ENCODE results near the gene YIF1A.
"Not testable (repeated sequence)": the region's sequence is repeated elsewhere in the genome, so short reads cannot be mapped to it uniquely, and the experiment has no call there.

Gene YIF1A

GRCh38 chr11:66311470-66311964 lies 22.6 kb upstream of the YIF1A start:
- DNase-seq: no peak

GRCh38 chr11:66310803-66311440 lies 22.0 kb upstream of the YIF1A start:
- DNase-seq: not testable (repeated sequence)

- DNase-seq: no peak
Observed at GRCh38 chr11:66310324-66310723, 21.4 kb upstream of the YIF1A start.

GRCh38 chr11:66309475-66309874 lies 20.5 kb upstream of the YIF1A start:
- DNase-seq: no peak

DNA sequence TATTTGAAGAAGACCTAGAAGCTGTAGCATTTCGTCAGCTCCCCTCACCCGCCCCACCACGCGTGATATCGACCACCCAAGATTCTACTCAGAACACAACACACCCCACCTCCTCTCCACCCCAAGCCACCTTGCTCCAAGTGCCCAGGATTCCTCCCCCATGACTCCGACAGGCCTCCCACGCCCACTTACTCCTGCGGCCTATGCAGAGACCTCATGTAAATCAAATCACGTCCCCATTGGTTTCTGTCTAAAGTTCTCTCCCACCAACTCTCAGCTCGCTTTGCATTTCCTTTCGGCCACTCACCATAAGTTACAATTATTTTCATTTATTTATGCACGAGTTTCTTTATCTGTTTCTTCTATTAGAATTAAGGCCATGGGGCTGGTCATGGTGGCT lies 13.7 kb upstream of the YIF1A start:
- DNase-seq: no peak

- DNase-seq: no peak
Observed at GRCh38 chr11:66299186-66299585, 10.2 kb upstream of the YIF1A start.

- DNase-seq: no peak
Observed at GRCh38 chr11:66297610-66298009, 8.7 kb upstream of the YIF1A start.

GRCh38 chr11:66294626-66295620 lies 6.0 kb upstream of the YIF1A start:
- no peak for DNase-seq

- DNase-seq: no peak
Observed at GRCh38 chr11:66293777-66294625, 5.1 kb upstream of the YIF1A start.

DNA sequence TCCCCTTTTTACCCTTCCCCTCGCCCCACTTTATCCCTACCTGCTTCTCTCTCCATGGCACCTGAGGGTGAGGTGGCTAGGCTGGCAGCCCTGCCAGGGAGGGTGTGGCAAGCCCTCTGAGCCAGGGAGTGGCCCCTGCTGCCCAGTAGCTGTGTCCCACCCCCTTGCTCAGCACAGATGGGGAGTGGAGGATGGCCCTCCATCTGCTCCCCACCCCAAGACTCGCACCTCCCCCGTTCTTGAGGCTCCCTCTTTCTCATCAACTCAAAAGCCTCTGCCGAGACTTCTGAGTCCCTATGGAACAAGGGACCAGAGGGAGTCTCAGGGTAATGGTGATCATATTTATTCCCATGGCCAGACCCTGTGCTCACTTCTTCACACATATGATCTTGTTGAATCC lies 4.4 kb upstream of the YIF1A start:
- no peak for DNase-seq

DNA sequence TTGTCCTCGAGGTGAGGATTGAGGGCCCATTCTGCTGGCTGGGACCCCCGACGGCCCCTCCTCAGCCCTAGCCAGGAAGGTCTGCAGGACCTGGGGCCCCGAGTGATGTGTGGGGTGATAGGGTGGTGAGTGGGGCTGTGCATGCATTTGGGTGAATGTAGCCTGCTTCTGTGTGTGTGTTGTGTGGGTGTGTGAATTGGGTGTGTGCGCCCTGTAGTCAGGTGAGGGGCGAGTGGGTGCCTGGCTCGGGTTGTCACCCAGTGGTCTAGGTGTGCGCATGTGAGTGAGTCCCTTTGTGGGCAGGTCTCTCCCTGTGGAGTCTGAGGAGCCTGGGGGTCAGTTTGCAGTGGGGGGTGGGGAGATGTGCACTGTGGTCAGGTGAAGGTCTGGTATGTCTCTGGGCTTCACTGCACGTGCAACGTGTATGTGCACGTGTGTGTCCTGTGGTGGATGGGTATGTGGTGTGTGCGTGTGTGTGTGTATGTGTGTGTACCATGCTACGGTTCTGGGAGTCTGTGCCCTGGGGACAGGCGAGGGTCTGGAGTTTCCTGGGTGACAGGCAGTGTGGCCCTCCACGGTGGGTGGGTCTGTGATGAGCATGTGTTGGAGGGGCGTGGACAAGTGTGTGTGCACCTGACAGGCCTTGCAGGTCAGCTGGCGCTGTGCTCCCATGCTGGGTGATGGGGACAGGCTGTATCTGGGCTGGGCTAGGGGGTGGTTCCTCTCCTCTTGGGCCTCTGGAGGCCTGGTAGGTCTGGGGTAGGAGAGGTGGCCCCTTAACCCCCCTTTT lies 3.8 kb upstream of the YIF1A start:
- DNase-seq: no peak

- DNase-seq: no peak
Observed at GRCh38 chr11:66291706-66292542, 3.0 kb upstream of the YIF1A start, which contains the start of gene TMEM151A. Gene TMEM151A (plus strand): TSS chr11:66291894. CDS start chr11:66292014, 120 bp downstream.

- DNase-seq: no peak
Observed at GRCh38 chr11:66291303-66291705, 2.4 kb upstream of the YIF1A start.

- DNase-seq: no peak
Observed at GRCh38 chr11:66290330-66290621, 1.3 kb upstream of the YIF1A start.

DNA sequence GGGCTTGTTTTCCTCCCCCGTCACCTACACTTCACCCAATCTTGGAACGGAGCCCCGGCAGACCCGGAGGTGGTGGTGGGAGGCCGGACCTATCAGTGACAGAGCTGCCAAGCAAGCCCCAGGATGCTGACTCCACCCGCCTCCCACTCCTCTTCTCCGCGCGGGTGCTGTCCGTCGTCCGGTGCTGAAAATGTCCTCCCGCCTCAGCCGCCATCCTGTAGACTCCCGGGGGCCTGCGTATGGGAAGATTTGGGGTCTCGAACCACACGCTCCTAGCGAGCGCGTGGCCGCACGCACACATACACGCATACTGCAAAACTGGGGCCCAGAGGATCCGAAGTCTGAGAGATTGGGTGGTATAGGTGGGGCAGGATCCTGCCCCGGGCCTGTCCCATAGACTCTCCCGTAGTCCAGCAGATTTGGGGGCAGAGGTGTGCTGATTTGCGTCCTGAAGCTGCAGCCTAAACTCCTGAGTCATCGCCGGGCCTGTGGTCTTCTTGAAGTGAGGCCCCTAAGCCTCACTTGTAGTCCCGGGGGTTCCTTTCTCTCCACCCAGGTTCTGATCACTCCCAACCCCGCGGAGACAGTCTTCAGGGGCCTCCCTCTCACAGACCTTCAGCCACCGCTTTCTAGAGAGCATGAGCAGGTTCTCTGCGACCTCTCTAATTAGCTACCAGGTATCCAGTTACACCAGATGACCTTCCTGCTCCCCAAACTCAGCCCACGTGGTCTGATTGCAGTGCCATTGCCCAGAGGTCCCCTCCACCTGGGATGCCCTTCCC lies 796 bp upstream of the YIF1A start:
- DNase-seq: no peak

GRCh38 chr11:66287889-66288670 lies 863 bp downstream of the YIF1A start:
- no peak for DNase-seq

DNA sequence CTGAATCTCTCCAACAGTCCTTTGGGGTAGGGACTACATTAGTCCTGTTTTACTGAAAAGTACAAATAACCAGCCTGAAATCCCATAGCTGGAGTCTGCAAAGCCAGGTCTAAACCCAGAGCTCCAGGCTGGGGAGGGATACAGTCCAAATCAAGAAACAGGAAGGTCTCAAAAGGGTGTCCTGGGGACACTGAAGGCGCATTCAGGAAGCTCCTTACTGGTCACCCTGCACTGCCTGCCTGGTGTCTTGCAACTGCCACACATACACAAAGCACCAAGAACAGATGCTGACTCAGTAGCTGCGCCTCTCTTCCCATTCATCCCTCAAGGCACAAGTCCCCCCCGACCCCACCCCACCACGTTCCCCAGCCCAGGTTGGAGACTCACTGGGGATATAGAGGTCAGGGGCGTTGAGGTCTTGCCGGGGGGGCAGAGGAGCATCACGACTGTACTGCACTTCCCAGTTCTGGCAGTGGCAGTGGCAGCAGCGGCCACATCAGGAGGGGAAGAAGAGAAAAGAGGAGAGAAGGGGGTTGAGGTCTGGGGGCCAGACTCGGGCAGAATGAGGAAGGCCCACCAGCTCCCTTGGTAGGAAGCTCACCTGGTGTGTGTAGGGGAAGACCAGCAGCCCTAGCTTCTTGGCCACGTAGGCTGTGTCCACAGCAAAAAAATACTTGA lies 1.6 kb downstream of the YIF1A start:
- no peak for DNase-seq

DNA sequence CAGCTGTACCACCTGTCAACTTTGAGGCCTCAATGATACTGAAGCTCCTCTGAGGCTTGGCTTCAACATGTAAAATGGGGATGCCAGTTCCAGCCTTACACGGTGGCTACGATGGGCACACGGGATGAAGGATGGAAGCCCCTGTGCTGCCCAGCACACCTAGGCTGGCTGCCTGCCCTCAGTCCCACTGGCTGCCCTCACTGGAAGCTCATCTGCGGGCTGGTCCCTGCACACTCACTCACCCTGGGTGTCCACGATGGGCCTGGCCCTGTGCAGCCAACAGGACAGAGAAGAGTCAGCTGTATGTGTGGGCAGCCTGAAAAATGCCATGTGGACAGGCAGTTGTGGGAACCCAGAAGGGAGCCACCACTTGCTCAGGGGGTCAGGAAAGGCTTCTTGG lies 2.2 kb downstream of the YIF1A start:
- DNase-seq: no peak

All from NK-92 treated with Interleukin-12 subunit alpha and Interleukin-12 subunit beta, amount 100 ng/mL, for 24 hours (cell line).